Liver (tissue), 3 donors: ENCODE measurements around the gene CFAP410.

Experiments
- EGR1 ChIP-seq, 2 donors: IDR thresholded peaks; 2 replicates each; pipeline ENCODE4 v1.6.1; 2016 to 2018; ENCODE audit warnings: antibody characterized with exemption in 2 of 2, low read depth in 2 of 2
- JUND ChIP-seq, 2 donors: IDR thresholded peaks; 2 replicates each; pipeline ENCODE4 v1.6.1; 2016; ENCODE audit warnings: antibody characterized with exemption in 2 of 2
- YY1 ChIP-seq: IDR thresholded peaks from 2 replicates; pipeline ENCODE4 v1.6.1; 2016; ENCODE audit warnings: antibody characterized with exemption, mild to moderate bottlenecking
- TF ChIP-seq, protein P1 (sequence below): fragments of 150-350 bp; IDR thresholded peaks from 2 replicates; pipeline ENCODE4 v1.5.1; 2017; ENCODE audit warnings: improper control_type of control experiment, low read depth, low read length; ENCODE audit not compliant: missing input control
- TF ChIP-seq, protein P2 (sequence below): IDR thresholded peaks from 2 replicates; pipeline ENCODE4 v1.6.1; 2016; ENCODE audit warnings: antibody characterized with exemption, mild to moderate bottlenecking
- donor health status: healthy.
- donor health status: healthy.

DNA sequence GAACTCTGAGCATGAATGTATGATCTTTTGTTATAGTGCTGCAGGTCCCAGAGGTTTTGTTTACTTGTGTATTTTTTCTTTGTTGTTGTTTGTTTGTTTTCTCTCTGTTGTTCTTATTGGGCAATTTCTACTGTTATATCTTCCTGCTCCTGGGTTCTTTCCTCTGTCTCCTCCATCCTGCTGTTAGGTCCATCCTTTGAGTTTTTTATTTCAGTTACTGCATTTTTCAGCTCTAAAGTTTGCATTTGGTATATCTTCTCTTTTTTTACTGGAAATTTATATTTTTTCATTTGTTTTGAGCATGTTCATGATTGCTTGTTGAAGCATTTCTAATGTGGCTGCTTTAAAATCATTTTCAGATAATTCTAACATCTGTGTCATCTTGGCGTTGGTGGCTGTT is 24.1 kb upstream of the CFAP410 start:
- TF ChIP-seq, protein P1, sequence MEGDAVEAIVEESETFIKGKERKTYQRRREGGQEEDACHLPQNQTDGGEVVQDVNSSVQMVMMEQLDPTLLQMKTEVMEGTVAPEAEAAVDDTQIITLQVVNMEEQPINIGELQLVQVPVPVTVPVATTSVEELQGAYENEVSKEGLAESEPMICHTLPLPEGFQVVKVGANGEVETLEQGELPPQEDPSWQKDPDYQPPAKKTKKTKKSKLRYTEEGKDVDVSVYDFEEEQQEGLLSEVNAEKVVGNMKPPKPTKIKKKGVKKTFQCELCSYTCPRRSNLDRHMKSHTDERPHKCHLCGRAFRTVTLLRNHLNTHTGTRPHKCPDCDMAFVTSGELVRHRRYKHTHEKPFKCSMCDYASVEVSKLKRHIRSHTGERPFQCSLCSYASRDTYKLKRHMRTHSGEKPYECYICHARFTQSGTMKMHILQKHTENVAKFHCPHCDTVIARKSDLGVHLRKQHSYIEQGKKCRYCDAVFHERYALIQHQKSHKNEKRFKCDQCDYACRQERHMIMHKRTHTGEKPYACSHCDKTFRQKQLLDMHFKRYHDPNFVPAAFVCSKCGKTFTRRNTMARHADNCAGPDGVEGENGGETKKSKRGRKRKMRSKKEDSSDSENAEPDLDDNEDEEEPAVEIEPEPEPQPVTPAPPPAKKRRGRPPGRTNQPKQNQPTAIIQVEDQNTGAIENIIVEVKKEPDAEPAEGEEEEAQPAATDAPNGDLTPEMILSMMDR = no peak
- TF ChIP-seq JUND (IDR thresholded peaks at IDR 0.05) (no peak), YY1 (no peak), EGR1 (IDR thresholded peaks at IDR 0.05; ENCODE audit: low read depth in 2 of 2) (no peak)
- TF ChIP-seq, protein P2, sequence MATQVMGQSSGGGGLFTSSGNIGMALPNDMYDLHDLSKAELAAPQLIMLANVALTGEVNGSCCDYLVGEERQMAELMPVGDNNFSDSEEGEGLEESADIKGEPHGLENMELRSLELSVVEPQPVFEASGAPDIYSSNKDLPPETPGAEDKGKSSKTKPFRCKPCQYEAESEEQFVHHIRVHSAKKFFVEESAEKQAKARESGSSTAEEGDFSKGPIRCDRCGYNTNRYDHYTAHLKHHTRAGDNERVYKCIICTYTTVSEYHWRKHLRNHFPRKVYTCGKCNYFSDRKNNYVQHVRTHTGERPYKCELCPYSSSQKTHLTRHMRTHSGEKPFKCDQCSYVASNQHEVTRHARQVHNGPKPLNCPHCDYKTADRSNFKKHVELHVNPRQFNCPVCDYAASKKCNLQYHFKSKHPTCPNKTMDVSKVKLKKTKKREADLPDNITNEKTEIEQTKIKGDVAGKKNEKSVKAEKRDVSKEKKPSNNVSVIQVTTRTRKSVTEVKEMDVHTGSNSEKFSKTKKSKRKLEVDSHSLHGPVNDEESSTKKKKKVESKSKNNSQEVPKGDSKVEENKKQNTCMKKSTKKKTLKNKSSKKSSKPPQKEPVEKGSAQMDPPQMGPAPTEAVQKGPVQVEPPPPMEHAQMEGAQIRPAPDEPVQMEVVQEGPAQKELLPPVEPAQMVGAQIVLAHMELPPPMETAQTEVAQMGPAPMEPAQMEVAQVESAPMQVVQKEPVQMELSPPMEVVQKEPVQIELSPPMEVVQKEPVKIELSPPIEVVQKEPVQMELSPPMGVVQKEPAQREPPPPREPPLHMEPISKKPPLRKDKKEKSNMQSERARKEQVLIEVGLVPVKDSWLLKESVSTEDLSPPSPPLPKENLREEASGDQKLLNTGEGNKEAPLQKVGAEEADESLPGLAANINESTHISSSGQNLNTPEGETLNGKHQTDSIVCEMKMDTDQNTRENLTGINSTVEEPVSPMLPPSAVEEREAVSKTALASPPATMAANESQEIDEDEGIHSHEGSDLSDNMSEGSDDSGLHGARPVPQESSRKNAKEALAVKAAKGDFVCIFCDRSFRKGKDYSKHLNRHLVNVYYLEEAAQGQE = no peak
